ENCODE results near the gene BARX2.

BARX2 gene

GRCh38 chr11:129425214-129425613 is 49.6 kb downstream of the BARX2 start:
- no peak overlapping the region for H3K4me3 ChIP-seq (ENCODE audit: low read length)
- no peak for DNase-seq (ENCODE audit: low read depth)
- TF ChIP-seq CTCF (IDR thresholded peaks at IDR 0.05; ENCODE audit: insufficient read depth, low read depth, low read length, missing control alignments): no peak

GRCh38 chr11:129426038-129426437 is 50.4 kb downstream of the BARX2 start:
- no peak overlapping the region for H3K4me3 ChIP-seq (ENCODE audit: low read length)
- TF ChIP-seq CTCF (IDR thresholded peaks at IDR 0.05; ENCODE audit: insufficient read depth, low read depth, low read length, missing control alignments): no peak
- no peak for DNase-seq (ENCODE audit: low read depth)

GRCh38 chr11:129426776-129427175 is 51.1 kb downstream of the BARX2 start:
- TF ChIP-seq CTCF (IDR thresholded peaks at IDR 0.05; ENCODE audit: insufficient read depth, low read depth, low read length, missing control alignments): no peak
- no peak for DNase-seq (ENCODE audit: low read depth)

GRCh38 chr11:129427376-129427775 is 51.7 kb downstream of the BARX2 start:
- no peak overlapping the region for H3K4me3 ChIP-seq (ENCODE audit: low read length)
- no peak for TF ChIP-seq CTCF (IDR thresholded peaks at IDR 0.05; ENCODE audit: insufficient read depth, low read depth, low read length, missing control alignments)
- DNase-seq (ENCODE audit: low read depth): no peak

More at GRCh38 chr11:129426776-129427175, 51.1 kb downstream of the BARX2 start:
- no peak overlapping the region for H3K4me3 ChIP-seq (ENCODE audit: low read length)

- no peak overlapping the region for H3K4me3 ChIP-seq (ENCODE audit: low read length)
- no peak for DNase-seq (ENCODE audit: low read depth)
- TF ChIP-seq CTCF (IDR thresholded peaks at IDR 0.05; ENCODE audit: insufficient read depth, low read depth, low read length, missing control alignments): no peak
Measured at GRCh38 chr11:129427816-129428406, 52.3 kb downstream of the BARX2 start.

- DNase-seq (ENCODE audit: low read depth): no peak
- no peak overlapping the region for H3K4me3 ChIP-seq (ENCODE audit: low read length)
- no peak for TF ChIP-seq CTCF (IDR thresholded peaks at IDR 0.05; ENCODE audit: insufficient read depth, low read depth, low read length, missing control alignments)
Measured at GRCh38 chr11:129428557-129428956, 52.9 kb downstream of the BARX2 start.
